Kidney (tissue), 14 donors: ENCODE measurements around the gene OAS3. TPM values are rescaled to one million over a fixed set of nuclear protein-coding genes. Genes with fewer than 3 reads are reported as not detected.
A peak's percentile ranks its signal among the peaks of the same experiment; 100 is the strongest.

ENCODE experiments used
- DNase-seq, 5 donors: peaks; one replicate each; pipeline ENCODE4 v3.0.0-alpha.2; 2013 to 2020
- FAIRE-seq: peaks from 2 replicates; lab custom pipeline; 2012; peaks lifted over from hg19 to GRCh38; lab: Jason Lieb, UNC
- H3K27ac ChIP-seq, 2 donors: one replicate each; pipeline ENCODE4 v1.7.0; 2013; ENCODE audit warnings: low read depth in 2 of 2, low read length in 2 of 2, inconsistent platforms in 1 of 2
- H3K27me3 ChIP-seq: one replicate; pipeline ENCODE4 v1.7.1; 2013; ENCODE audit warnings: low read length, inconsistent platforms; ENCODE audit not compliant: control insufficient read depth, insufficient read depth
- H3K36me3 ChIP-seq, 3 donors: one replicate each; pipeline versions ENCODE4 v1.7.0 to v1.7.1; 2013; ENCODE audit warnings: low read length in 3 of 3, control low read depth in 1 of 3, inconsistent platforms in 1 of 3; ENCODE audit not compliant: insufficient read depth in 3 of 3, control insufficient read depth in 2 of 3
- H3K4me1 ChIP-seq, 3 donors: one replicate each; pipeline versions ENCODE4 v1.7.0 to v1.7.1; 2013; ENCODE audit warnings: low read length in 3 of 3, inconsistent platforms in 1 of 3, low read depth in 1 of 3; ENCODE audit not compliant: control insufficient read depth in 2 of 3, insufficient read depth in 2 of 3
- H3K4me3 ChIP-seq, 3 donors: one replicate each; pipeline versions ENCODE4 v1.7.0 to v1.8.1; 2013; ENCODE audit warnings: low read length in 3 of 3, control low read depth in 1 of 3, inconsistent platforms in 1 of 3
- H3K9ac ChIP-seq, 3 donors: one replicate each; pipeline versions ENCODE4 v1.7.0 to v1.7.1; 2013; ENCODE audit warnings: low read length in 3 of 3, control low read depth in 1 of 3, inconsistent platforms in 1 of 3
- H3K9me3 ChIP-seq, 3 donors: one replicate each; pipeline versions ENCODE4 v1.7.0 to v1.7.1; 2013; ENCODE audit warnings: low read length in 3 of 3, control low read depth in 1 of 3, inconsistent platforms in 1 of 3; ENCODE audit not compliant: control insufficient read depth in 2 of 3, insufficient read depth in 1 of 3
- intact Hi-C: fragments of 100-400 bp; cut with DNase I; formaldehyde crosslinking; loops from one replicate; pipeline ENCODE4 v1.11.1; 2022
- polyA plus RNA-seq: library from polyadenylated mRNA; stranded (reverse); fragments of 350-450 nt; fragmentation: Illumina TruSeq; extraction: RNeasy Lipid Tissue Mini Kit (QIAGEN cat#74804); gene quantifications from one replicate; pipeline ENCODE4 v1.2.3, GENCODE V29; 2014; ENCODE audit warnings: low read depth, low replicate concordance; ENCODE audit not compliant: insufficient read depth
- total RNA-seq: library from RNA; stranded (reverse); fragmentation: NEBNext Ultra II Directional; extraction: Animal tissue kit (Norgen Biotek cat#: 25700); gene quantifications from one replicate; pipeline ENCODE4 v1.2.1, GENCODE V29; 2021
- TF ChIP-seq, protein P1 (sequence below): IDR thresholded peaks from 3 replicates; pipeline ENCODE4 v1.5.1; 2012; ENCODE audit warnings: mild to moderate bottlenecking, moderate library complexity, borderline replicate concordance; ENCODE audit not compliant: insufficient read depth; ENCODE audit errors: extremely low read depth
- donor health status: control.
- donor health status: control.
- donor health status: control.
- donor health status: control.
- donor health status: control.
- donor health status: DM: yes; HTN: yes; CAD: no.
- donor health status: Normal renal cell carcinoma (clear cell type).

The OAS3 gene
- total and polyA plus RNA-seq, 2 donors from 2014 or later: 2.5 to 15.6 TPM

- Histone ChIP-seq H3K4me1 (no peaks in the 10 kb centered on the region), H3K36me3 (peaks cover 0 to 4% (median 0%) of the 10 kb centered on the region in 3 donors), H3K4me3 (no peak overlapping the region), H3K9ac (no peak overlapping the region), H3K9me3 (peaks cover 0 to 4% (median 0%) of the 10 kb centered on the region in 3 donors), H3K27me3 (no peaks in the 10 kb centered on the region), H3K27ac (no peak overlapping the region)
- DNase-seq: peak in 1 of 5 donors; percentile 10
- TF ChIP-seq, protein P1, sequence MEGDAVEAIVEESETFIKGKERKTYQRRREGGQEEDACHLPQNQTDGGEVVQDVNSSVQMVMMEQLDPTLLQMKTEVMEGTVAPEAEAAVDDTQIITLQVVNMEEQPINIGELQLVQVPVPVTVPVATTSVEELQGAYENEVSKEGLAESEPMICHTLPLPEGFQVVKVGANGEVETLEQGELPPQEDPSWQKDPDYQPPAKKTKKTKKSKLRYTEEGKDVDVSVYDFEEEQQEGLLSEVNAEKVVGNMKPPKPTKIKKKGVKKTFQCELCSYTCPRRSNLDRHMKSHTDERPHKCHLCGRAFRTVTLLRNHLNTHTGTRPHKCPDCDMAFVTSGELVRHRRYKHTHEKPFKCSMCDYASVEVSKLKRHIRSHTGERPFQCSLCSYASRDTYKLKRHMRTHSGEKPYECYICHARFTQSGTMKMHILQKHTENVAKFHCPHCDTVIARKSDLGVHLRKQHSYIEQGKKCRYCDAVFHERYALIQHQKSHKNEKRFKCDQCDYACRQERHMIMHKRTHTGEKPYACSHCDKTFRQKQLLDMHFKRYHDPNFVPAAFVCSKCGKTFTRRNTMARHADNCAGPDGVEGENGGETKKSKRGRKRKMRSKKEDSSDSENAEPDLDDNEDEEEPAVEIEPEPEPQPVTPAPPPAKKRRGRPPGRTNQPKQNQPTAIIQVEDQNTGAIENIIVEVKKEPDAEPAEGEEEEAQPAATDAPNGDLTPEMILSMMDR: no peak
- no peak for FAIRE-seq
- intact Hi-C loops: no loop called here
Measured at GRCh38 chr12:112963227-112963861, 25.1 kb downstream of the OAS3 start.

DNA sequence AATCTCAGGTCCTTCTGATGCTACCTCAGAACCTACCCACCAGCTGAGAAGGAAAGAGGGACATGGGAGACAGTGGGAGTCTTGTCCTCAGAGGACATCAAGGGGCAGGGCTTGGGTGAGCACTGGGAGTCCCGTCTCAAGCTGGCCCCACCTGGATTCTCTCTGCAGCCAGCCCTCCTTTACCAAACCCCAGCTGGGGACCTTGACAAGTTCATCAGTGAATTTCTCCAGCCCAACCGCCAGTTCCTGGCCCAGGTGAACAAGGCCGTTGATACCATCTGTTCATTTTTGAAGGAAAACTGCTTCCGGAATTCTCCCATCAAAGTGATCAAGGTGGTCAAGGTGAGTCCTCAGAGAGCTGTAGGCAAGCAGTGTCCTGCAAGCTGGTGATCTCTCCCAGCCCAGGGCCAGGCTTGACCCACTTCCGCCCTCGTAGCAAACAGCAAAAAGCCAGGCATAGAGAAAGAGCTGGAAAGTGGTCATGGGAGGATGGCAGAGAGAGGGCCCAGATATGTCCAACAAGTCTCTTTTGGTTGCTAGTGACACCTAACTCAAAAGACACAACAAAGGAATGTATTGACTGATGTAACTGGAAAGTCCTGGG, 25.9 kb downstream of the OAS3 start:
- H3K36me3 ChIP-seq: peaks cover 0 to 4% (median 0%) of the 10 kb centered on the region in 3 donors
- H3K4me3 ChIP-seq: no peak overlapping the region
- H3K4me1 ChIP-seq: no peaks in the 10 kb centered on the region
- no peaks in the 10 kb centered on the region for H3K27me3 ChIP-seq
- TF ChIP-seq, protein P1: no peak
- intact Hi-C loops: no loop called here
- DNase-seq (no peak), FAIRE-seq (no peak)
- H3K27ac ChIP-seq: no peak overlapping the region
- H3K9ac ChIP-seq: no peak overlapping the region
- H3K9me3 ChIP-seq: peaks cover 0 to 3% (median 0%) of the 10 kb centered on the region in 3 donors

GRCh38 chr12:112964915-112965314, 26.6 kb downstream of the OAS3 start:
- Histone ChIP-seq H3K27ac (no peak overlapping the region), H3K9ac (no peak overlapping the region), H3K27me3 (no peaks in the 10 kb centered on the region), H3K4me1 (no peaks in the 10 kb centered on the region), H3K4me3 (no peak overlapping the region), H3K9me3 (no peaks in the 10 kb centered on the region), H3K36me3 (peaks cover 0 to 4% (median 0%) of the 10 kb centered on the region in 3 donors)
- no peak for FAIRE-seq
- TF ChIP-seq, protein P1: no peak
- DNase-seq: no peak
- intact Hi-C loops: no loop called here
